T-helper 2 cell treated with Interferon-gamma antibody and Interleukin-4, amounts not matched to agents 5 μg/mL and 100 μg/mL, for 36 hours (primary cell): Measurements from ENCODE around the gene ASB2.

Experiments used
- DNase-seq: peaks from one replicate; pipeline ENCODE4 v3.0.0; 2021; ENCODE audit warnings: low spot score
- H3K27ac Mint-ChIP-seq: one replicate; pipeline ENCODE4 v1.8.0; 2021; ENCODE audit warnings: mild to moderate bottlenecking, mixed read lengths
- H3K27me3 Mint-ChIP-seq: one replicate; pipeline ENCODE4 v1.8.0; 2021; ENCODE audit warnings: low read depth, mixed read lengths
- H3K36me3 Mint-ChIP-seq: one replicate; pipeline ENCODE4 v1.8.0; 2021; ENCODE audit warnings: low read depth, mixed read lengths
- H3K4me1 Mint-ChIP-seq: one replicate; pipeline ENCODE4 v1.8.0; 2021; ENCODE audit warnings: low read depth, mixed read lengths
- H3K4me3 Mint-ChIP-seq: one replicate; pipeline ENCODE4 v1.8.0; 2022; ENCODE audit warnings: mild to moderate bottlenecking, moderate library complexity, mixed read lengths
- H3K9me3 Mint-ChIP-seq: one replicate; pipeline ENCODE4 v1.8.0; 2021; ENCODE audit warnings: mixed read lengths

ASB2 gene

GRCh38 chr14:93937519-93937918 lies 38.9 kb downstream of the ASB2 start:
- Mint-ChIP-seq H3K4me1 (peaks cover 25% of the 10 kb centered on the region), H3K27ac (peak overlapping the region; percentile 20), H3K27me3 (no peaks in the 10 kb centered on the region), H3K9me3 (no peaks in the 10 kb centered on the region), H3K36me3 (peaks cover 57% of the 10 kb centered on the region), H3K4me3 (peak overlapping the region; percentile 7)
- no peak for DNase-seq

- Mint-ChIP-seq H3K4me1 (peaks cover 25% of the 10 kb centered on the region), H3K27ac (no peak overlapping the region), H3K9me3 (no peaks in the 10 kb centered on the region), H3K36me3 (peaks cover 56% of the 10 kb centered on the region), H3K4me3 (no peak overlapping the region), H3K27me3 (no peaks in the 10 kb centered on the region)
- DNase-seq = no peak
These were observed 39.4 kb downstream of the ASB2 start for GRCh38 chr14:93936926-93937325.

- no peak overlapping the region for H3K4me3 Mint-ChIP-seq
- DNase-seq = no peak
- peaks cover 22% of the 10 kb centered on the region for H3K4me1 Mint-ChIP-seq
- peaks cover 52% of the 10 kb centered on the region for H3K36me3 Mint-ChIP-seq
- H3K27ac Mint-ChIP-seq = no peak overlapping the region
- H3K27me3 Mint-ChIP-seq = no peaks in the 10 kb centered on the region
- H3K9me3 Mint-ChIP-seq = no peaks in the 10 kb centered on the region
These were observed 40.1 kb downstream of the ASB2 start for GRCh38 chr14:93936245-93936644.

GRCh38 chr14:93935213-93935612 lies 41.2 kb downstream of the ASB2 start:
- Mint-ChIP-seq H3K36me3 (peaks cover 44% of the 10 kb centered on the region), H3K9me3 (no peaks in the 10 kb centered on the region), H3K27ac (no peak overlapping the region), H3K4me1 (peaks cover 15% of the 10 kb centered on the region), H3K27me3 (no peaks in the 10 kb centered on the region), H3K4me3 (no peak overlapping the region)
- no peak for DNase-seq

- DNase-seq = no peak
- Mint-ChIP-seq H3K27me3 (no peaks in the 10 kb centered on the region), H3K9me3 (no peaks in the 10 kb centered on the region), H3K36me3 (peaks cover 34% of the 10 kb centered on the region), H3K4me1 (peaks cover 4% of the 10 kb centered on the region), H3K27ac (no peak overlapping the region), H3K4me3 (no peak overlapping the region)
These were observed 43.7 kb downstream of the ASB2 start for GRCh38 chr14:93932642-93933041.

GRCh38 chr14:93930989-93931307 lies 45.4 kb downstream of the ASB2 start:
- H3K27ac Mint-ChIP-seq = no peak overlapping the region
- peaks cover 24% of the 10 kb centered on the region for H3K36me3 Mint-ChIP-seq
- no peaks in the 10 kb centered on the region for H3K4me1 Mint-ChIP-seq
- H3K9me3 Mint-ChIP-seq = no peaks in the 10 kb centered on the region
- DNase-seq = no peak
- H3K4me3 Mint-ChIP-seq = no peak overlapping the region
- H3K27me3 Mint-ChIP-seq = no peaks in the 10 kb centered on the region

- no peak for DNase-seq
- no peak overlapping the region for H3K27ac Mint-ChIP-seq
- peaks cover 21% of the 10 kb centered on the region for H3K36me3 Mint-ChIP-seq
- H3K4me3 Mint-ChIP-seq = no peak overlapping the region
- H3K9me3 Mint-ChIP-seq = no peaks in the 10 kb centered on the region
- H3K27me3 Mint-ChIP-seq = no peaks in the 10 kb centered on the region
- H3K4me1 Mint-ChIP-seq = no peaks in the 10 kb centered on the region
These were observed 45.9 kb downstream of the ASB2 start for GRCh38 chr14:93930296-93930988.

GRCh38 chr14:93929657-93930056 lies 46.7 kb downstream of the ASB2 start:
- Mint-ChIP-seq H3K4me3 (no peak overlapping the region), H3K9me3 (no peaks in the 10 kb centered on the region), H3K36me3 (peaks cover 17% of the 10 kb centered on the region), H3K4me1 (no peaks in the 10 kb centered on the region), H3K27me3 (no peaks in the 10 kb centered on the region), H3K27ac (peak overlapping the region; percentile 27)
- no peak for DNase-seq

GRCh38 chr14:93929048-93929535 lies 47.3 kb downstream of the ASB2 start:
- Mint-ChIP-seq H3K9me3 (no peaks in the 10 kb centered on the region), H3K36me3 (peaks cover 11% of the 10 kb centered on the region), H3K27ac (no peak overlapping the region)

GRCh38 chr14:93928184-93929047 lies 48.0 kb downstream of the ASB2 start:
- Mint-ChIP-seq H3K27me3 (no peaks in the 10 kb centered on the region), H3K9me3 (no peaks in the 10 kb centered on the region), H3K4me1 (no peaks in the 10 kb centered on the region), H3K27ac (no peak overlapping the region), H3K36me3 (peaks cover 8% of the 10 kb centered on the region), H3K4me3 (no peak overlapping the region)
- no peak for DNase-seq

More at GRCh38 chr14:93929048-93929535, 47.3 kb downstream of the ASB2 start:
- DNase-seq = no peak
- Mint-ChIP-seq H3K27me3 (no peaks in the 10 kb centered on the region), H3K4me3 (no peak overlapping the region), H3K4me1 (no peaks in the 10 kb centered on the region)

- H3K4me3 Mint-ChIP-seq = no peak overlapping the region
- H3K27me3 Mint-ChIP-seq = no peaks in the 10 kb centered on the region
- no peak for DNase-seq
- no peak overlapping the region for H3K27ac Mint-ChIP-seq
- no peaks in the 10 kb centered on the region for H3K4me1 Mint-ChIP-seq
- peaks cover 2% of the 10 kb centered on the region for H3K36me3 Mint-ChIP-seq
- no peaks in the 10 kb centered on the region for H3K9me3 Mint-ChIP-seq
These were observed 48.6 kb downstream of the ASB2 start for GRCh38 chr14:93927800-93928145.

GRCh38 chr14:93926873-93927799 lies 49.2 kb downstream of the ASB2 start, which contains the start of gene FAM181A:
FAM181A (plus strand) TSS chr14:93927344; CDS start chr14:93928286, 942 bp downstream.
- H3K4me1 Mint-ChIP-seq = no peaks in the 10 kb centered on the region
- H3K27ac Mint-ChIP-seq = no peak within 1 kb of the TSS
- H3K9me3 Mint-ChIP-seq = no peaks in the 10 kb centered on the region
- no peak for DNase-seq
- no peak within 1 kb of the TSS for H3K4me3 Mint-ChIP-seq
- no peaks in the 10 kb centered on the region for H3K27me3 Mint-ChIP-seq
- no peaks in the 10 kb centered on the region for H3K36me3 Mint-ChIP-seq

GRCh38 chr14:93926245-93926872 lies 50.0 kb downstream of the ASB2 start:
- Mint-ChIP-seq H3K27me3 (no peaks in the 10 kb centered on the region), H3K4me1 (no peaks in the 10 kb centered on the region), H3K4me3 (no peak overlapping the region), H3K9me3 (no peaks in the 10 kb centered on the region), H3K27ac (no peak overlapping the region), H3K36me3 (no peaks in the 10 kb centered on the region)
- no peak for DNase-seq
